ENCODE measurements around the gene CCDC112.

Gene CCDC112

GRCh38 chr5:115236599-115236998 is 59.9 kb downstream of the CCDC112 start:
- H3K27me3 ChIP-seq (ENCODE audit: control insufficient read depth in 1 of 2, insufficient read depth in 1 of 2, low read length in 2 of 2), result no peaks in the 10 kb centered on the region
- H4K8ac ChIP-seq (ENCODE audit: low read length), result no peak overlapping the region
- H2BK120ac ChIP-seq (ENCODE audit: low read depth, low read length), result no peak overlapping the region
- H3K4me3 ChIP-seq (ENCODE audit: insufficient read depth in 1 of 2, low read depth in 1 of 2, low read length in 2 of 2), result no peak overlapping the region
- H3K9me3 ChIP-seq (ENCODE audit: control insufficient read depth, low read length), result no peaks in the 10 kb centered on the region
- no peak for DNase-seq
- H3K23ac ChIP-seq (ENCODE audit: low read length in 2 of 2), result no peak overlapping the region
- H2AK5ac ChIP-seq (ENCODE audit: low read length, severe bottlenecking), result no peak overlapping the region
- no peak overlapping the region for H3K4ac ChIP-seq (ENCODE audit: low read depth in 1 of 2, low read length in 2 of 2)
- peaks cover 16% of the 10 kb centered on the region for H3K79me1 ChIP-seq (replicated peaks; ENCODE audit: low read length, poor library complexity, severe bottlenecking)
- H3K14ac ChIP-seq (ENCODE audit: low read length in 2 of 2), result no peak overlapping the region
- H3K4me1 ChIP-seq (ENCODE audit: control insufficient read depth, insufficient read depth, low read depth, low read length), result no peaks in the 10 kb centered on the region
- H2BK5ac ChIP-seq (ENCODE audit: low read depth, low read length, poor library complexity, severe bottlenecking), result no peak overlapping the region
- H3K18ac ChIP-seq (ENCODE audit: low read depth in 1 of 2, low read length in 2 of 2), result no peak overlapping the region
- H3K27ac ChIP-seq (ENCODE audit: low read length, poor library complexity, severe bottlenecking), result no peak overlapping the region
- no peak overlapping the region for H2BK12ac ChIP-seq (ENCODE audit: low read length in 2 of 2)
- H3K9ac ChIP-seq (ENCODE audit: low read length), result no peak overlapping the region
- H3K36me3 ChIP-seq (ENCODE audit: control insufficient read depth in 1 of 2, insufficient read depth in 2 of 2, low read depth in 1 of 2, low read length in 2 of 2), result peaks cover 4 to 81% of the 10 kb centered on the region in 2 experiments
- WGBS, result no CpG with 5 or more reads among the region's 2 CpGs
- H3K4me2 ChIP-seq (ENCODE audit: low read length, poor library complexity, severe bottlenecking), result no peak overlapping the region
- H2BK15ac ChIP-seq (ENCODE audit: low read depth, poor library complexity, severe bottlenecking), result no peak overlapping the region
- H4K91ac ChIP-seq (ENCODE audit: low read length), result no peak overlapping the region
- no peak overlapping the region for H2AFZ ChIP-seq (ENCODE audit: low read depth, low read length)

- 88% methylated on average over 3 of the region's 4 CpGs for WGBS
- no peak overlapping the region for H2BK12ac ChIP-seq (ENCODE audit: low read length in 2 of 2)
- no peak overlapping the region for H2BK5ac ChIP-seq (ENCODE audit: low read depth, low read length, poor library complexity, severe bottlenecking)
- no peak overlapping the region for H3K4me3 ChIP-seq (ENCODE audit: insufficient read depth in 1 of 2, low read depth in 1 of 2, low read length in 2 of 2)
- H3K9ac ChIP-seq (ENCODE audit: low read length), result no peak overlapping the region
- H4K8ac ChIP-seq (ENCODE audit: low read length), result no peak overlapping the region
- H3K27me3 ChIP-seq (ENCODE audit: control insufficient read depth in 1 of 2, insufficient read depth in 1 of 2, low read length in 2 of 2), result no peaks in the 10 kb centered on the region
- no peak overlapping the region for H2AFZ ChIP-seq (ENCODE audit: low read depth, low read length)
- no peak overlapping the region for H3K23ac ChIP-seq (ENCODE audit: low read length in 2 of 2)
- H3K18ac ChIP-seq (ENCODE audit: low read depth in 1 of 2, low read length in 2 of 2), result no peak overlapping the region
- no peak overlapping the region for H2BK15ac ChIP-seq (ENCODE audit: low read depth, poor library complexity, severe bottlenecking)
- H3K4ac ChIP-seq (ENCODE audit: low read depth in 1 of 2, low read length in 2 of 2), result no peak overlapping the region
- H2BK120ac ChIP-seq (ENCODE audit: low read depth, low read length), result no peak overlapping the region
- H3K4me2 ChIP-seq (ENCODE audit: low read length, poor library complexity, severe bottlenecking), result no peak overlapping the region
- no peak overlapping the region for H2AK5ac ChIP-seq (ENCODE audit: low read length, severe bottlenecking)
- peaks cover 15% of the 10 kb centered on the region for H3K79me1 ChIP-seq (replicated peaks; ENCODE audit: low read length, poor library complexity, severe bottlenecking)
- DNase-seq, result peak; percentile 7
- H3K9me3 ChIP-seq (ENCODE audit: control insufficient read depth, low read length), result no peaks in the 10 kb centered on the region
- no peaks in the 10 kb centered on the region for H3K4me1 ChIP-seq (ENCODE audit: control insufficient read depth, insufficient read depth, low read depth, low read length)
- no peak overlapping the region for H3K14ac ChIP-seq (ENCODE audit: low read length in 2 of 2)
- H4K91ac ChIP-seq (ENCODE audit: low read length), result no peak overlapping the region
- no peak overlapping the region for H3K27ac ChIP-seq (ENCODE audit: low read length, poor library complexity, severe bottlenecking)
- peaks cover 0 to 83% of the 10 kb centered on the region in 2 experiments for H3K36me3 ChIP-seq (ENCODE audit: control insufficient read depth in 1 of 2, insufficient read depth in 2 of 2, low read depth in 1 of 2, low read length in 2 of 2)
These were observed 64.9 kb downstream of the CCDC112 start for GRCh38 chr5:115231598-115231997.

- WGBS, result no CpG with 5 or more reads among the region's 1 CpG
- no peak overlapping the region for H3K27ac ChIP-seq (ENCODE audit: low read length, poor library complexity, severe bottlenecking)
- H3K4ac ChIP-seq (ENCODE audit: low read depth in 1 of 2, low read length in 2 of 2), result no peak overlapping the region
These were observed 66.8 kb downstream of the CCDC112 start for GRCh38 chr5:115229606-115230005.

DNA sequence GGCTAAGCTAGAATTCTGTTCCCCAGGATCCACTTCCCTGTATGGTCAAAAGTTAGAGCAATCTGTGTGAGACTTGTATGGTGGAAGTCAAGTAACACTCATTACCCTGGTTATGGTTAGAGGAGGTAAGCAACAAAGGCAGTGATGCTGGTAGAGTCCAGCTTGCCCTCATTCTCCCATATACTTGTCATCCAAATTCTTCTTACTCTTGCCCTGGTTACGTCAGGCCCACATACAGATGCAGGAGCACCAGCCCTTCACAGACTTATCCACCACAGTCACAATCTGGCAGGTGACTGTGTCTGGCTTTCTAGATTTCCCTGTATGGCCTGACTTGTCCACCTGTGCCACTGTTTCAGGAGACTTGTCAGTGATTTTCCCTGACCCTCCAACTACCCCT is 69.2 kb downstream of the CCDC112 start:
- H3K27ac ChIP-seq (ENCODE audit: low read length, poor library complexity, severe bottlenecking), result no peak overlapping the region
- no peak overlapping the region for H2BK15ac ChIP-seq (ENCODE audit: low read depth, poor library complexity, severe bottlenecking)
- no peak for DNase-seq
- no peak overlapping the region for H2AFZ ChIP-seq (ENCODE audit: low read depth, low read length)
- H3K18ac ChIP-seq (ENCODE audit: low read depth in 1 of 2, low read length in 2 of 2), result no peak overlapping the region
- no peak overlapping the region for H3K4me3 ChIP-seq (ENCODE audit: insufficient read depth in 1 of 2, low read depth in 1 of 2, low read length in 2 of 2)
- no peak overlapping the region for H2BK120ac ChIP-seq (ENCODE audit: low read depth, low read length)
- H3K4ac ChIP-seq (ENCODE audit: low read depth in 1 of 2, low read length in 2 of 2), result no peak overlapping the region
- H2AK5ac ChIP-seq (ENCODE audit: low read length, severe bottlenecking), result no peak overlapping the region
- H3K79me1 ChIP-seq (replicated peaks; ENCODE audit: low read length, poor library complexity, severe bottlenecking), result peaks cover 15% of the 10 kb centered on the region
- no peaks in the 10 kb centered on the region for H3K4me1 ChIP-seq (ENCODE audit: control insufficient read depth, insufficient read depth, low read depth, low read length)
- H2BK12ac ChIP-seq (ENCODE audit: low read length in 2 of 2), result no peak overlapping the region
- 96% methylated on average over 1 of the region's 1 CpG for WGBS
- H3K27me3 ChIP-seq (ENCODE audit: control insufficient read depth in 1 of 2, insufficient read depth in 1 of 2, low read length in 2 of 2), result no peaks in the 10 kb centered on the region
- H2BK5ac ChIP-seq (ENCODE audit: low read depth, low read length, poor library complexity, severe bottlenecking), result no peak overlapping the region
- no peak overlapping the region for H3K9ac ChIP-seq (ENCODE audit: low read length)
- no peak overlapping the region for H3K23ac ChIP-seq (ENCODE audit: low read length in 2 of 2)
- H3K14ac ChIP-seq (ENCODE audit: low read length in 2 of 2), result no peak overlapping the region
- no peaks in the 10 kb centered on the region for H3K9me3 ChIP-seq (ENCODE audit: control insufficient read depth, low read length)
- H4K91ac ChIP-seq (ENCODE audit: low read length), result no peak overlapping the region
- no peak overlapping the region for H4K8ac ChIP-seq (ENCODE audit: low read length)
- H3K4me2 ChIP-seq (ENCODE audit: low read length, poor library complexity, severe bottlenecking), result no peak overlapping the region
- H3K36me3 ChIP-seq (ENCODE audit: control insufficient read depth in 1 of 2, insufficient read depth in 2 of 2, low read depth in 1 of 2, low read length in 2 of 2), result peaks cover 2 to 72% of the 10 kb centered on the region in 2 experiments

More at GRCh38 chr5:115229606-115230005, 66.8 kb downstream of the CCDC112 start:
- Histone ChIP-seq H3K9ac (ENCODE audit: low read length) (no peak overlapping the region), H2BK120ac (ENCODE audit: low read depth, low read length) (no peak overlapping the region), H3K27me3 (ENCODE audit: control insufficient read depth in 1 of 2, insufficient read depth in 1 of 2, low read length in 2 of 2) (no peaks in the 10 kb centered on the region), H2AFZ (ENCODE audit: low read depth, low read length) (no peak overlapping the region), H2BK5ac (ENCODE audit: low read depth, low read length, poor library complexity, severe bottlenecking) (no peak overlapping the region), H3K23ac (ENCODE audit: low read length in 2 of 2) (no peak overlapping the region), H2BK15ac (ENCODE audit: low read depth, poor library complexity, severe bottlenecking) (no peak overlapping the region), H3K36me3 (ENCODE audit: control insufficient read depth in 1 of 2, insufficient read depth in 2 of 2, low read depth in 1 of 2, low read length in 2 of 2) (peaks cover 2 to 72% of the 10 kb centered on the region in 2 experiments), H3K79me1 (replicated peaks; ENCODE audit: low read length, poor library complexity, severe bottlenecking) (peaks cover 12% of the 10 kb centered on the region), H3K4me3 (ENCODE audit: insufficient read depth in 1 of 2, low read depth in 1 of 2, low read length in 2 of 2) (no peak overlapping the region), H4K91ac (ENCODE audit: low read length) (no peak overlapping the region), H4K8ac (ENCODE audit: low read length) (no peak overlapping the region), H3K9me3 (ENCODE audit: control insufficient read depth, low read length) (no peaks in the 10 kb centered on the region), H3K4me1 (ENCODE audit: control insufficient read depth, insufficient read depth, low read depth, low read length) (no peaks in the 10 kb centered on the region), H2BK12ac (ENCODE audit: low read length in 2 of 2) (no peak overlapping the region), H3K4me2 (ENCODE audit: low read length, poor library complexity, severe bottlenecking) (no peak overlapping the region), H3K14ac (ENCODE audit: low read length in 2 of 2) (no peak overlapping the region), H3K18ac (ENCODE audit: low read depth in 1 of 2, low read length in 2 of 2) (no peak overlapping the region), H2AK5ac (ENCODE audit: low read length, severe bottlenecking) (no peak overlapping the region)
- no peak for DNase-seq
